Hematopoietic multipotent progenitor cell treated with erythropoietin and hydrocortisone succinate and interleukin-3 and kit ligand, for 15 days (in vitro differentiated cells): ENCODE data around the gene HNRNPLL.

ENCODE experiments used
- DNase-seq: peaks from one replicate; pipeline ENCODE4 v3.0.0-alpha.2; 2015; ENCODE audit warnings: low spot score

HNRNPLL gene

GRCh38 chr2:38592951-38593350 is 9.8 kb downstream of the HNRNPLL start:
- DNase-seq = no peak

GRCh38 chr2:38591152-38591551 is 11.6 kb downstream of the HNRNPLL start:
- no peak for DNase-seq

DNA sequence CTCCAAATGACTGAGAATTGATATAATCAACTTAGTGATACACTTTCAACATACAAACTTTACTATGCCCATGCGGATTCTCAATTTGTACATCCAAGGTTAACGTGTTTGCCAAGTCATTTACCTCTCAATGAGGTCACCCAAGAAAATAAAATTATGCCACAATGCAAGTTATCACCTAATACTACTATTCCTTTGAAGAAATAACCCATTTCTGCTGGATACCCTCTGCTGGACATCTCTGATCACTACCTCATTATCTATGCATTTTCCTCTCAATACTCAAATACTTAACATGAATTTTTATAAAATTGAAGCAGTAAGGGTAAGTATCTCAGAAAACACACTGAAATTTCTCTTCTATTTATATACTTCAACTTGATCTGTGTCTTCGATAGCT is 12.7 kb downstream of the HNRNPLL start:
- DNase-seq = no peak

GRCh38 chr2:38586931-38587330 is 15.8 kb downstream of the HNRNPLL start:
- DNase-seq = no peak

GRCh38 chr2:38584881-38585280 is 17.8 kb downstream of the HNRNPLL start:
- DNase-seq = no peak

GRCh38 chr2:38583994-38584393 is 18.7 kb downstream of the HNRNPLL start:
- DNase-seq = no peak

GRCh38 chr2:38583524-38583923 is 19.2 kb downstream of the HNRNPLL start:
- DNase-seq = no peak

DNA sequence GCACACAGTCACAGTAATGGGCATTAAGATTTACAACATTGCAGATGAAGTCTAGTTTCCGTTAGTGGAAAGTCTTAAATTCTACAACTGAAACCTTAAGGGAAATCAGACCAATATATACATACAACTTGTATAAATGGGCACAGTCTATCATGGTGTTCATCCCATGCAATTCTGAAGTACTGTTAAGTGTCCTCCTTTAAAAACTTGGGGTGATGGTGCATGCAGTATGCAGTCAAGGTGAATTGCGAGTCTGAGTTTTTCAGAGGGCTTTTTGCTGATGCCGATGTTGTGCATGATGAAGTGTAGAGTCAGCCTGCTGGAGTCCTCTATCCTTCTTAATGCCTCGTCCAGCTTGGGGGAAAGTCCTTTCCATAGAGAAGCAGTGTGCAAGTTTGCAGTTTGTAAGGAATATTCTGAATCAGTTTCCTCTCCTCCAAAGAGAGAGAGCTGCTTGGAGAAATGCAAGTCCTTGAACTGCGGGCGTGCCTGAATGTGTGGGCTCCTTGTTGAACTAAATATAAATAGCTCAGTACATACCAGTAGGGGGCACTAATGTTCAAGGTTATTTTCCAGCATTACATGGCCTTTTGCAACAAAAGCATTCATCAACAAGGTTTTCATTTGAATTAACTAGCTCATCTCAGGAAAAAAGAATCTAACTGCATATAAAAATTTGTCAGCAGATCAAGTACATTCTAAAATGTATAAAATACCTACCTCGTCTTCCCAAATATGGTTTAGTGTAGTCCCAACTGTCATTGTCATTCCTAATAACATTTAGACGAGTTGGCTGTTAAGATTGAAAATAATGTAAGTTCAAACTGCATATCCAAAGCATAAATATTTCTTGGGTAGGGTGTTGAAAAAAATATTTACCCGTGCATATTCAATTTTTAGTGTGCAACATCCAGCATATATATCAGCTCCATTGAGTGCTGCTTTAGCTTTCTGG is 21.3 kb downstream of the HNRNPLL start:
- DNase-seq = peak; percentile 84

DNA sequence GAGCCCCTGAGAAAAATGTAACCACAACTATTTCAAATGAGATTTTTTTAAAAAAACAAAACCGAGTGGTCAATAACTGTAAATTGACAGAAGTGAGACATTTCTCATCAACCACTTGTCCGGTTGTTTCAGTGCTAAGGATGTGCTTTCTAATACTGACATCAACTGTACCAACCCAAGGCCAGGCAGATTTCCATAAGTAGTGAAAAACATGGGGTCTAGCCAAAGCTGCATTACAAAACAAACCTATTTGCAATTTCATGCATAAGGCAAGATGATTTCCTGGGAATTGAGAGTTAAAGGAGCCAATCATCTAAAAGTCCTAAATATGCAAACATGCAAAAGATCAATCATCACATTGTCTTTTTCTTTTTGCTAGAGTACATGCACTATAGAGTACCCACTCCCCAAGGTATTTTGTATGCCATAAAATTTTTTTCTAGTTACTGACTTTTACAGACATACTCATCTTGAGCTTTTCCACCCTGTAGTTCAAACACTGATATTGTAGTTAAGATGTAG is 22.6 kb downstream of the HNRNPLL start:
- no peak for DNase-seq

DNA sequence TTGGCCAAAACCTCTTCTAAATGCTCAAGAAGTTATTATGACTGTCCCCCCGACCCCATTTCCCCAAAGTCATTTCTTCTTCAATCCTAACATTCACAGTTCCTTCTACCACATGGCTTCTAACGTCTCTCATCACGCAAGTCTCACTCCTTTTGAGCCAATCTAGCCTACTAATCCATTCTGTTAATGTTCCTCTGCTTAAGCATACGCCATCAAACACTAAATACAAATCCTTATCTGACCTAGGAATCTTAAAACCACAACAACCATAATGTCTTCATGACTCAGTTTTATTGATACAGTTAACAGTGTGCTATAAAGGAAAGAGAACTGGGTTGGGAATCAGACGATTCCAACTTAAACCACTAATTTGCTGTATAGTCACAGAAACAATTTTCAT is 23.9 kb downstream of the HNRNPLL start:
- no peak for DNase-seq

GRCh38 chr2:38574278-38574677 is 28.4 kb downstream of the HNRNPLL start:
- no peak for DNase-seq

DNA sequence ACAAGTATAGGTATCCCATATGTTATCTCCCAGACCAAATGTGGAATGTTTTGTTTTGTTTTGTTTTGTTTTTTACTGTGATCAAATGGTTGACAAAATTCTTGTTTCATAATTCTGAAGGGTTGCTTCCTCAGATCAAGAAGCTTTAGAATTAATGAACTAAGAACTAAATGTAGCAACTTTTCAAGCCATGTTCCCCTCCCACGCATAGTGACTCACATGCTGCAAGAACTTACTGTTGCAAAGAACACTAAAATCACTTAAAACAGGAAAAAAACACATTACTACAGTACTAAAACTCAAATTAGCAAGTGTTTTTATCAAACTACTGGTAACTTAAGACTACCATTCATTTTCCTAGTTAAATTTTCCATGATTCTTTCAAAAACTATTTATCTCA is 30.6 kb downstream of the HNRNPLL start:
- no peak for DNase-seq

DNA sequence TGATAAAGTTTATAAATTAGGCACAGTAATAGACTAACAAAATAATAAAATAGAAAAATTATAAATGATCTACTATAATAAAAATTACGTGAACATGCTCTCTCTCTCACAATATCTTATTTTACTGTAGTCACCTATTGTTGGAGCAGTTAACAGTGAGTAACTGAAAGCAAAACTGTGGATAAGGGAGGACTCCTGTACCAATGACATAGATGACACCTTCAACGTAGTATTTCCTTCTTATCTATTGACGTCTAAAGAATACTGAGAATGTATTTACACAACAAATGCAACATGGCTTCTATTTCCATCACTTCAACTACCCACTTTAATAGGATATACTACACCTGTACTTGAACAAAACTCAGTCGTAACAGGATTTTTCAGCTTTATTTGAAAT is 31.5 kb downstream of the HNRNPLL start:
- no peak for DNase-seq

DNA sequence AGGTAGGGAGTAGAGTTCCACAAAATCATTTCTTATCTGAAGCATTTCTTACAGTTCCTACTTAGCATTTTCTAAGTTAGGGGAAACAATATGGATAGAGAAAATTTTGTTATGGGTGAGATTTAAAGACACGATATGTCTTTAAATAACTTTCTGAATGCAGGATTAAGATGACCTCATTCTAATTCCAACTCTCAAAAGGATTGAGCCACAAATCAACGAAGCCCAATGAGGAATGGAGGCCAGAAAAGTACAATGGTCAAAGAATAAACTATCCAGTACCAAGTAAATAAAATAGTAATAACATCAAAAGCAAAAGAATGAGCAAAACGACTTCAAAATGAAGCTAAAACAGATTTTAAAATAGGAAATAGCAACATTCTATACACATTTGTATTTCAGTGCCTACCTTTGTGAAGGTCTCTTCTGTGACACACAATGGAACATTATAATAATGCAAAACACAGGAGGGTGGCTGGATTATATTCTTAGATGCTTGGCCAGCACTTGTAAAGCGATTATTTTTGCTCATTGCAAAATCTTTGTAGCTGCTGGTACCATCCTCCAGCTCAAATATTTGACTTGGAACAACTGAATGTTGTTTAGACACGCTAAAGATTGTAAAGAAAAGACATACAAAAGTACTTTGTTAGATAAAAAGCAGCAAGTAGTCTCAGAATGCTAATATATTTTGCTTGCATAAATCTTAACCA is 33.8 kb downstream of the HNRNPLL start:
- DNase-seq = no peak

DNA sequence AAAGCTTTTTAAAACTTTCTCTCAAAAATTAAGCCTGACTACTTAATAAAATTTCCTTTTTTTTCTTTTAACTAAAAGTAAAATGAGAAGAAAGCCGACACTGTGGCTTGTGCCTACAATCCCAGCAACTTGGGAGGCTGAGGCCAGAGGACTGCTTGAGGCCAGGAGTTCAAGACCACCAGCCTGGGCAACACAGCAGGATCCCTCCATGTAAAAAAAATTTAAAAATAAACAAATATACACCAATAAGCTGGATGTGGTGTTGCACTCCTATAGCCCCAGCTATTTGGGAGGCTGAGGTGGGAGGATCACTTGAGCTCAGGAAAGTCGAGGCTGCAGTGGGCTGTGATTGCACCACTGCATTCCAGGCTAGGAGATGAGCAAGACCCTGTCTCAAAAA is 37.4 kb downstream of the HNRNPLL start:
- DNase-seq = no peak

DNA sequence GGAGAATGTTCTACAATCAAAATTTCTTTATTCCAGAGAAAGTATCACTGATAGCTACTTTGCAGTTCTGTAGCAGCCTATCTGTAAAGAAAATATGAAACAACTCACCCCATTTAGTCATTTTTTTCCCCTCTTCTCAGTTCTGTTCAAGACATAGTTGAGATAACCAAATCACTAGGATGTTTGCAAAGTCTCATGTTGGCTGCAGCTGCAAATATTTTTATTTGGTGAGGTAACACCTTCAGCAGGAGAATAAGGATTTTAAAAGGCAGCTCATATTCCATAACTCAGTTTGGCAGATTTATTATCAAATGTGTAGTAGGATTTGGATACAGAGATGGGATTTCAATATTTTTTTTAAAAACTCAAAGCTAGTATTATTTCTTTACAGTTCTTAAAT is 41.0 kb downstream of the HNRNPLL start:
- no peak for DNase-seq

DNA sequence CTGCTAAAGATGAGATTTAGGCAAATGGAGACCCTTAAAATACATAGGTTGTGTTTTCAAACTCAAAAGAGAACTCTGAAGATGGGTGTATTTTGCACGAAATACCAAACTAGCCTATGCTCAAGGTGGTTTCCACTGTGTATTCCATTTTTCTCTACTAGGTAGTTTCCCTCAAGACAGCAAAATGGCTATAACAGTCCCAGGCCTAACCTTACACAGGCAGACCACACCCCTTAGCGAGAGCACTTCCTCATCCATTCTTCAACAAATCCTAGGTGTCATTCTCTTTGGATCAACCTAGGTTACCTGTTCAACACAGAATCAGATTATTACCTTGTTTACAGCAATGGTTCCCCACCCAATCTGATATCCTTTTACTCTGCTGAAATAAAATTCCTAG is 42.6 kb downstream of the HNRNPLL start:
- DNase-seq = no peak

DNA sequence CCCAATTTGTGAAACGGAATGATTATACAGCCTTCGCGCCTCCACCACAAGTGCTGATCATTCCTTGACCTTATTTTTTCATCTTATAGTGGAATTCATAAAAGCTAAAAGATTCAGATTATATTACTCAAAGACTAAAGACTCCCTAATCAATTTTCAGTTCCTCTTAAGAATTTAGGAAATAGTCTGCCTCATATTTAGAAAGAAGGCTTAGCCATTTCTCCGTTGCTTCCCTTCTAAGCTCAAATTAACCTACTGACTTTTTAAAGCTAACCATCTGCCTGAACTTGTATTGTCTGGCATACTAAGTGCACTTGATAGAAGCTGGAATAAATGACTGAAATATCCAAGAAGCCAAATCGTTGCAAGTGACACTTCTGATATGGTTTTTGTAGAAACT is 44.7 kb downstream of the HNRNPLL start:
- DNase-seq = no peak

GRCh38 chr2:38557217-38557616 is 45.5 kb downstream of the HNRNPLL start:
- no peak for DNase-seq

DNA sequence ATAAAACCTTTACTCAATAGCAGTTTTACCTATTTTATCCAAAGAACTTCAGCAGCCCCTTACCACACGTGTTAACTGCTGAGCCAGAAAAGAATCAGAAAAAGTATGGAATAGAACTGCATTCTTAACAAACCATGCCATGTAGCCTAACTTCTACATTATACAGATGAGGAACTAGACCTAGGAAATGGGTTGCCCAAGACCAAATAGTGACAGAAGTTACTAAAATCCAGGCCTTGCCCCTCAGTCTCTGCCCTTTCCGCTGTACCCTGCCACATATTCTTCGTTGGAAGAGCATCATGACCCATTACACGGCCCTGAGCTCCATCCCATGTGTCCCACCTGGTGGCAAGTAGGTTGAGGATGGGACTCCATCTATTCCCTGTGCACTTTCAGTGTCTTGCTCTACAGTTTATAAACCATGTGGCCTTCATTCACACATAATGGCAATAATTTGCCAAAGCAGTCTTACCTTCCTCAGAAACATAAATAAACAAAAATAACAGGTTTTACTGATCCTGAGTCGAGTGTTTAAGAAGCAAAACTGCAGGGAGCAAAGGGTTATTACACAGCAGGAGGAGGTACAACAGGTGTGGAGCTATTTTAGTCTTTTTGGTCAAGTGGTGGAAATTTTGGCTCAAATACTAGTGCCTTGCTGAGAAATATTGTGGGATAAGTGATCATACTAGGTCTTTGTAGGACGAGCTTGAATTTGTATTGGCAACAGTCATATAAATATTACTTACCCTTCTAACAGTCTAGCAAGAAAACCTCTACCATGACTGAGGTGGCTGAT is 46.5 kb downstream of the HNRNPLL start:
- DNase-seq = no peak

GRCh38 chr2:38554973-38555595 is 47.6 kb downstream of the HNRNPLL start:
- no peak for DNase-seq

DNA sequence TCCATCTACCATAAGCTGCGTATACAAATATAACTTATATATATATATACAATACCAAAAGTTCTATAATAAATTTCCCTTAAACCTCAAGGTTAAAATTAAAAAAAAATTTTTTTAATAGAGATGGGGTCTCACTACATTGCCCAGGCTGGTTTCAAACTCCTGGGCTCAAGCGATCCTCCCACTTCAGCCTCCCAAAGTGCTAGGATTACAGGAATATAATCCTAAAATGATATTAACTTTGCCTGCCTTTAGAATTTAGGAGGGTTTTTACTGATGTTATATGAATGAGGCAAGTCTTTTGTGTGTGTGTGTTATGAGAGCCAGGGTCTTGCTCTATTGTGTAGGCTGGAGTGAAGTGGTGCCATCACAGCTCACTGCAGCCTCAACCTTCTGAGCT is 49.2 kb downstream of the HNRNPLL start:
- DNase-seq = no peak
